SHP77 treated with DMSO at 0.1 percent for 48 hours (cell line): ENCODE measurements around the gene ERBB4.
"Not testable (repeated sequence)": the region's sequence is repeated elsewhere in the genome, so short reads cannot be mapped to it uniquely, and the experiment has no call there.

ENCODE experiments used
- DNase-seq: peaks from one replicate; lab custom pipeline; 2025; lab: John Stamatoyannopoulos, UW

ERBB4 gene

GRCh38 chr2:212223696-212224095 is 314.9 kb downstream of the ERBB4 start:
- no peak for DNase-seq

GRCh38 chr2:212213191-212213590 is 325.4 kb downstream of the ERBB4 start:
- no peak for DNase-seq

GRCh38 chr2:212208467-212208866 is 330.1 kb downstream of the ERBB4 start:
- DNase-seq = no peak

- DNase-seq = no peak
Measured at GRCh38 chr2:212197776-212198175, 340.8 kb downstream of the ERBB4 start.

- DNase-seq = no peak
Measured at GRCh38 chr2:212195626-212196025, 343.0 kb downstream of the ERBB4 start.

GRCh38 chr2:212194396-212194795 is 344.2 kb downstream of the ERBB4 start:
- no peak for DNase-seq

- DNase-seq = no peak
Measured at GRCh38 chr2:212193803-212194202, 344.8 kb downstream of the ERBB4 start.

- no peak for DNase-seq
Measured at GRCh38 chr2:212193056-212193455, 345.5 kb downstream of the ERBB4 start.

- not testable (repeated sequence) for DNase-seq
Measured at GRCh38 chr2:212191438-212191837, 347.2 kb downstream of the ERBB4 start.

GRCh38 chr2:212186166-212186565 is 352.4 kb downstream of the ERBB4 start:
- DNase-seq = no peak

GRCh38 chr2:212181646-212182045 is 357.0 kb downstream of the ERBB4 start:
- DNase-seq = no peak

- DNase-seq = no peak
Measured at GRCh38 chr2:212180408-212181083, 358.1 kb downstream of the ERBB4 start.

GRCh38 chr2:212177724-212178123 is 360.9 kb downstream of the ERBB4 start:
- no peak for DNase-seq

GRCh38 chr2:212176151-212176550 is 362.5 kb downstream of the ERBB4 start:
- DNase-seq = no peak

GRCh38 chr2:212173756-212174510 is 364.7 kb downstream of the ERBB4 start:
- peak; percentile 19 for DNase-seq

- no peak for DNase-seq
Measured at GRCh38 chr2:212173331-212173730, 365.3 kb downstream of the ERBB4 start.

GRCh38 chr2:212170382-212170781 is 368.2 kb downstream of the ERBB4 start:
- DNase-seq = no peak

GRCh38 chr2:212158081-212158480 is 380.5 kb downstream of the ERBB4 start:
- DNase-seq = no peak

- DNase-seq = no peak
Measured at GRCh38 chr2:212157012-212157411, 381.6 kb downstream of the ERBB4 start.

- no peak for DNase-seq
Measured at GRCh38 chr2:212156088-212156487, 382.5 kb downstream of the ERBB4 start.

- peak; percentile 56 for DNase-seq
Measured at GRCh38 chr2:212154477-212154878, 384.1 kb downstream of the ERBB4 start.

GRCh38 chr2:212153923-212154322 is 384.7 kb downstream of the ERBB4 start:
- DNase-seq = no peak

- no peak for DNase-seq
Measured at GRCh38 chr2:212147921-212148513, 390.6 kb downstream of the ERBB4 start.
